ENCODE data around the gene SLF2.

GRCh38 chr10:100917071-100917470 lies 4.3 kb downstream of the SLF2 start:
- no peak for TF ChIP-seq CTCF (IDR thresholded peaks at IDR 0.05)
- TF ChIP-seq POLR2A (IDR thresholded peaks at IDR 0.05): no peak

All from lower leg skin (tissue), 3 donors.